ENCODE measurements around the gene PTPRN2.

DNA sequence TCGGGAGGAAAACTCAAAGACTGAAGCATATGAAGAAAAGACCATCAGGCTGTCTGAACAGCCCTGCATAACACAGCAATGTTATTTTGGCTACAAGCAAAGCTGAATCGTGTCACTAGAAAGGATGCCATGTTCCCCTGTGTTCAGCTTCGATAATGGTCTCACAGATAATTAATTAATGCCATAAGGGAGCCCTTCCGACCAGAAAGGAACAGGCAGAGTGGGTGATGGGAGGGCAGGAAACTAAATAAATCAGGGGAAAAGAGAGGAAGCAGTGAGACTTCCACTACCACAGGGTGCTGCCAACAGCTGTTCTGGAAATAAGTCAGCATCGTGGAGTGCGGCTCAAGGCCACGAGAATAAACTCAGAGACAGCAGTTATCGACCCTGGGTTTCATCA is 3.2 kb downstream of the PTPRN2 start:
- no peak for TF ChIP-seq NFIC (IDR thresholded peaks at IDR 0.05)
- no peak for TF ChIP-seq CREM (IDR thresholded peaks at IDR 0.05; ENCODE audit: low read depth)
- TF ChIP-seq SMAD1 (IDR thresholded peaks at IDR 0.05; ENCODE audit: low read depth, low read length, partially characterized antibody), result no peak
- no peak for TF ChIP-seq TAF1 (IDR thresholded peaks at IDR 0.05; ENCODE audit: control insufficient read depth, extremely low read depth, insufficient read depth, low read length, severe bottlenecking)
- no peak for TF ChIP-seq ARID3B (CRISPR knock-in tag; IDR thresholded peaks at IDR 0.05; ENCODE audit: borderline replicate concordance)
